Ureter (tissue), 1 donor: ENCODE data around the gene ZCCHC13. TPM values are rescaled to one million over a fixed set of nuclear protein-coding genes. Genes with fewer than 3 reads are reported as not detected.
"Not testable (repeated sequence)": the region's sequence is repeated elsewhere in the genome, so short reads cannot be mapped to it uniquely, and the experiment has no call there.

ENCODE experiments used
- DNase-seq: peaks from one replicate; pipeline ENCODE4 v3.0.0-alpha.2; 2020; ENCODE audit warnings: low spot score
- total RNA-seq: library from RNA; stranded (reverse); gene quantifications from one replicate; pipeline ENCODE4 v1.2.4, GENCODE V29; 2023
- donor health status: DM: yes; HTN: yes; CAD: no.

ZCCHC13 gene
- total RNA-seq, 1 donor from 2014 or later: not detected

DNA sequence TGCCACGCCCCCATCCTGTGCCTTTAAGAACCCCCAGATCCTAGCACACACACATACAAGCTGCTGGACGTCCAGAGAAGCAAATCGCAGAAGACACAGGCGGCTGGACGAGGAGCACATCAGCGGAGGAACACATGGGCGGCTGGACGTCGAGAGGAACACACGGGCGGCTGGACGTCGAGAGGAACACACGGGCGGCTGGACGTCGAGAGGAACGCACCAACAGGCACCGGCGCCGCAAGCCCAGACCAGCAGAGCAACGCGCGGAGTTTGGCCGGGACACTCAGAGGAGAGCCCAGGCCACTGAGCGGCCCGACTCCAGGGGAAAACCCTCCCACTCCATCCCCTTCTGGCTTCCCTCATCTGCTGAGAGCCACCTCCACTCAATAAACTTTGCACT, 17.2 kb downstream of the ZCCHC13 start:
- no peak for DNase-seq

GRCh38 chrX:74324131-74324530, 20.2 kb downstream of the ZCCHC13 start:
- no peak for DNase-seq

GRCh38 chrX:74325130-74326059, 21.4 kb downstream of the ZCCHC13 start:
- DNase-seq: no peak

DNA sequence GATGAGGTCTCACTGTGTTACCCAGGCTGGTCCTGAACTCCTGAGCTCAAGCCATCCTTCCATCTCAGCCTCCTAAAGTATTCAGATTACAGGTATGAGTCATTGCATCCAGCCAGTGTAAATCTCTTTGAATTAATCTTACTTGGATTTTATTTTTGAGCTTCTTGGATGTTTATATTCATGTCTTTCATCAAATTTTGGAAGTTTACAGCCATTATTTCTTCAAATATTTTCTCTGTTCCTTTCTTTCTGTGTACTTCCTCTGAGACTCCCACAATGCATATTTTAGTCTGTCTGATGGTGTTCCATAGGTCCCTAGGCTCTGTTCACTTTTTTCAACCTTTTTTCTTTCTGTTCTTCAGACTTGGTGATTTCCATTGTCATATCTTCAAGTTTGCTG, 34.9 kb downstream of the ZCCHC13 start:
- DNase-seq: no peak

GRCh38 chrX:74340051-74340450, 36.1 kb downstream of the ZCCHC13 start:
- no peak for DNase-seq

DNA sequence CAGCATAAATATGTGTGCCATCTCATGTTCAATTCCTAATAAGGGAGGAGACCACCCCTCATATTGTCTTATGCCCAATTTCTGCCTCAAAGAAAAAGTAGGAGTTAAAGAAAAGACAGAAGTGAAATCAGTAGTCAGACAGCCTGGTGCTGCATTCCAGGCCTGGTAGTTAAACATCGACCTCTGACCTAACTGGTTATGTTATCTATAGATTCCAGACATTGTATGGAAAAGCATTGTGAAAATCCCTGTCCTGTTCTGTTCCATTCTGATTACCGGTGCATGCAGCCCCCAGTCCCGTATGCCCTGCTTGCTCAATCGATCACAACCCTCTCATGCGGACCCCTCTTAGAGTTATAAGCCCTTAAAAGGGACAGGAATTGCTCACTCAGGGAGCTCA, 38.2 kb downstream of the ZCCHC13 start:
- DNase-seq: not testable (repeated sequence)

DNA sequence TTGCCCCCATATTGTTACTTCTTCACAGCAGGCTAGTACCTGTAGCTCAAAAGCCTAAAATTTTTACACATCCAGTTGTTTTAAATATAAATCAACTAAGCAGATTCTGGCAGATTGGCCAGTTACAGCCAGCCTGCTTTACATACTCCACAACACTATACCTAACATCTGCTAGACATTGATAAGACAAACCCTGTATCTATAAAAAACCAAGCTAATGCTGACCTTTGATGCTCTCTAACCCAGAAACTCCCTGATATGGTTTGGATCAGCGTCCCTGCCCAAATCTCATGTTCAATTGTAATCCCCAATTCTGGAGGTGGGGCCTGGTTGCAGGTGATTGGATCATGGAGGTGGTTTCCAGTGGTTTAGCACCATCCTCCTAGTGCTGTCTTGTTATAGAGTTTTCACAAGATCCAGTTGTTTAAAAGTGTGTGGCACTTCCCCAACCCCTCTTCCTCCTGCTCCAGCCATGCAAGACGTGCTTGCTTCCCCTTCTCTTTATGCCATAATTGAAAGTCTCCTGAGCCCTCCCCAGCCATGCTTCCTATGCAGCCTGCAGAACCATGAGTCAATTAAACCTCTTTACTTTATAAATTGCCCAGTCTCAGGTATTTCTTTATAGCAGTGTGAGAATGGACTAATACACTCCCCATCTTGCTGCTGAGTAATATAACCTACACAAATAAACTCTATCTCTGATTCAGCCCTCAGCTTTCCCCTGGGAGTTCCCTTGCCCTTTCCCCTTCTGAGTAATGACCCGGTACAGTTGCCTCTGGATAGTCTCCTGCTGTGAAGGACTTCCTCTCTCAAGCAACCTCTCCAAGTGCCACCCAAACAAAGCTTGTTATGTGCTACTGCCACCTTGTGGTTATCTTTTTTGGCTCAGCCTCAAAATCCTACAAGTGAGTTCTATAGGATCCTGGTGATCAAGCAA, 39.6 kb downstream of the ZCCHC13 start:
- peak; percentile 57 for DNase-seq

DNA sequence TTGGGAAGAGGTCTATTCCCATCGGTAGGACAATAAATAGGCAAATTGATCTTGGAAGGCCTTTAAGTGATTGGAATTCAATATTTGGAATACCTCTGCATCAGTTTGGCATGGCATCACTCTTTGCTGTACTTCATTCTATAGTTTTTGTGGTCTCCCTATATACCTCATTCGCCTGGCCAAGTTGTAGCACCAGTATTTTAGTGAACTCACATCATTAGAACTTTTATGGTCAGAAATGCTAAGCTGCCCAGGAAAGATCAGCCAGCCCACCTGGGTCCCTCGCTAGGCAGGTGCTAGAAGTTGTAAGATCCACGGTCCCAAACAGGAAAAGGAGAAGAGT, 40.3 kb downstream of the ZCCHC13 start:
- DNase-seq: no peak

GRCh38 chrX:74346088-74346487, 42.1 kb downstream of the ZCCHC13 start:
- DNase-seq: no peak

DNA sequence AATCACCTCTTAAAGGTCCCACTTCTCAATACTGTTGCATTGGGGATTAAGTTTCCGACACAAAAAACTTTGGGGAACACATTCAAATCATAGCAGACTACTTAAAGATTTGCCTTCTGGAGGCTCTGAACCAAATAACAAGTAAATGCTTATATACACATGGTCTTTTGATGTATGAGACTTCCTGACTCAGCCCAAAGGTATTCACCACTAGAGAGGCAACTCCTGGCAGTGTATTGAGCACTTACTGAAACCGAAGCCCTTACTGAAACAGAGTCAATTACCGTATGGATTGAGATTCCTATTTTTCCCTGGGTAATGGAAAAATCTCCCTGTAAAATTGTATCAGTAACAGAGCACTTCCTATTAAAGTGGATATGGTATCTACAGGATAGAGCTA, 45.4 kb downstream of the ZCCHC13 start:
- DNase-seq: no peak

DNA sequence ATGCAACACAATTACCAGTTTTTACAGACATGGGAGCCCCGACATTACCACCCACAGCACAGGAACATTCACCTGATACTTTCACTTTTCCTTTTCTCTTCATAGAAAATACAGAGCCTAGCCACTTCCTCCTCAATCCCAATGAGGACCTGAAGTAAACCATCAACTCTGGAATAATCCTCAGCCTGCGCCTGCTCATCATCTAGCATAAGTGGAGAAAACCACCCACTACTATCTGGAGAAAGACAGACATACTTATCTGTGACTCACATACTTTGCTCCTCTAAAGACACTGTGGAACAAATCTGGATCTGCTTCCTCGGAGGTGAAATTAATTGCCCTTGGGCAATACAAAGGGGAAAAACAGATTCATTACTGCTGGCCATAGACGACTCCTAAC, 47.8 kb downstream of the ZCCHC13 start:
- no peak for DNase-seq

GRCh38 chrX:74353984-74354383, 50.0 kb downstream of the ZCCHC13 start:
- DNase-seq: no peak

Other genes with a start within 250 kb of the ZCCHC13 start
- 6.8 TPM for gene SLC16A2, start 117.3 kb downstream of the ZCCHC13 start, total RNA-seq